ENCODE data around the gene TBC1D17. TPM values are rescaled to one million over a fixed set of nuclear protein-coding genes. Genes with fewer than 3 reads are reported as not detected.

The TBC1D17 gene
- total and polyA plus RNA-seq, 12 donors, result 5.8 to 198 (median 51.4) TPM

DNA sequence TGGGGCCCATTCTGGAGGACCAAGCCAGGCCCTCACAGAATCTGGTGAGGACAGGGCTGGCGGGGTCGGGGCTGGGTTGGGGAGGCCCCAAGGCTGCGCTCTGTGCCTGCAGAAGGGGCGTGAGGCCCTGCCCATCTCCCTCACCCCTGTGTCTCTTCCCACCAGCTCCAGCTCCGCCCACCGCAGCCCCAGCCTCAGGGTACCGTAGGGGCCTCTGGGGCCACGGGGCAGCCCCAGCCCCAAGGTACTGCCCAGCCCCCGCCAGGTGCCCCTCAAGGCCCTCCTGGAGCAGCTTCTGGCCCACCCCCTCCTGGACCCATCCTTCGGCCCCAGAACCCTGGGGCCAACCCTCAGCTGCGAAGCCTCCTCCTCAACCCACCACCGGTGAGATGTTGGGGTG is 41.9 kb upstream of the TBC1D17 start:
- H3K9me3 ChIP-seq (replicated peaks in 1 of 3), result no peaks in the 10 kb centered on the region
- peaks cover 0 to 91% of the 10 kb centered on the region in 2 donors for H3K36me3 ChIP-seq (replicated peaks in 1 of 2)
- TF ChIP-seq, protein P1, sequence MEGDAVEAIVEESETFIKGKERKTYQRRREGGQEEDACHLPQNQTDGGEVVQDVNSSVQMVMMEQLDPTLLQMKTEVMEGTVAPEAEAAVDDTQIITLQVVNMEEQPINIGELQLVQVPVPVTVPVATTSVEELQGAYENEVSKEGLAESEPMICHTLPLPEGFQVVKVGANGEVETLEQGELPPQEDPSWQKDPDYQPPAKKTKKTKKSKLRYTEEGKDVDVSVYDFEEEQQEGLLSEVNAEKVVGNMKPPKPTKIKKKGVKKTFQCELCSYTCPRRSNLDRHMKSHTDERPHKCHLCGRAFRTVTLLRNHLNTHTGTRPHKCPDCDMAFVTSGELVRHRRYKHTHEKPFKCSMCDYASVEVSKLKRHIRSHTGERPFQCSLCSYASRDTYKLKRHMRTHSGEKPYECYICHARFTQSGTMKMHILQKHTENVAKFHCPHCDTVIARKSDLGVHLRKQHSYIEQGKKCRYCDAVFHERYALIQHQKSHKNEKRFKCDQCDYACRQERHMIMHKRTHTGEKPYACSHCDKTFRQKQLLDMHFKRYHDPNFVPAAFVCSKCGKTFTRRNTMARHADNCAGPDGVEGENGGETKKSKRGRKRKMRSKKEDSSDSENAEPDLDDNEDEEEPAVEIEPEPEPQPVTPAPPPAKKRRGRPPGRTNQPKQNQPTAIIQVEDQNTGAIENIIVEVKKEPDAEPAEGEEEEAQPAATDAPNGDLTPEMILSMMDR (IDR thresholded peaks at IDR 0.05), result no peak
- no peak for TF ChIP-seq POLR2A (IDR thresholded peaks at IDR 0.05)
- H3K4me1 ChIP-seq (replicated peaks in 1 of 2), result no peaks in the 10 kb centered on the region
- H3K27me3 ChIP-seq, result no peaks in the 10 kb centered on the region
- no peak overlapping the region for H3K4me3 ChIP-seq
- H3K27ac ChIP-seq, result peak overlapping the region in 1 of 5 donors; percentile 17
- no peak for DNase-seq
- intact Hi-C loops (cut with DNase I), result no loop called here
- 93 to 97% (median 93%) methylated on average over 9 to 12 of the region's 12 CpGs; no CpG with 5 or more reads in 1 of the 4 donors for WGBS, 4 donors

- Histone ChIP-seq H3K9me3 (replicated peaks in 1 of 3) (no peaks in the 10 kb centered on the region), H3K27me3 (no peaks in the 10 kb centered on the region), H3K4me3 (no peak overlapping the region), H3K36me3 (replicated peaks in 1 of 2) (peaks cover 0 to 83% of the 10 kb centered on the region in 2 donors), H3K4me1 (replicated peaks in 1 of 2) (no peaks in the 10 kb centered on the region), H3K27ac (peak overlapping the region in 1 of 5 donors; percentile 17)
- WGBS, 4 donors, result 86 to 94% (median 92%) methylated on average over 1 to 20 of the region's 20 CpGs
- no peak for DNase-seq
- TF ChIP-seq, protein P1 (IDR thresholded peaks at IDR 0.05), result no peak
- no peak for TF ChIP-seq POLR2A (IDR thresholded peaks at IDR 0.05)
- intact Hi-C loops (cut with DNase I), result no loop called here
Observed at GRCh38 chr19:49836176-49837008, 41.1 kb upstream of the TBC1D17 start.

DNA sequence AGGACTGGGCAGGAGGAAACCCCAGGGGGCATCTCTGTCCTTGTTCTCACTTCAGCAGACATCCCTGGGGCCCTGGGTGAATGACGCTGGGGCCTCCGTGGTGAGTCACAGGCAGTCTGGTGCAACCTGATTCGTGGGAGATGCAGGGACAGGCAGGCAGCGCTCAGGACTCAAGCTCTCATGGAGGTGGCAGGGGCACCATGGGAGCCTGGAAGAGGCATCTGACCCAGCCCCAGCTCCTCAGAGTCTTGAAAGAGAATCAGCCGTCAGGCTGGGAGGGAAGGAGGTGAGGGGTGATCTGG is 40.5 kb upstream of the TBC1D17 start:
- DNase-seq, result peak in 3 of 7 donors; percentile 33 to 49 (median 46)
- Histone ChIP-seq H3K27ac (no peak overlapping the region), H3K9me3 (replicated peaks in 1 of 3) (no peaks in the 10 kb centered on the region), H3K4me1 (replicated peaks in 1 of 2) (no peaks in the 10 kb centered on the region), H3K36me3 (replicated peaks in 1 of 2) (peaks cover 0 to 77% of the 10 kb centered on the region in 2 donors), H3K4me3 (no peak overlapping the region), H3K27me3 (no peaks in the 10 kb centered on the region)
- 62 to 79% (median 69%) methylated on average over 5 of the region's 5 CpGs for WGBS, 4 donors
- intact Hi-C loops (cut with DNase I), result no loop called here
- TF ChIP-seq POLR2A (IDR thresholded peaks at IDR 0.05), result no peak
- TF ChIP-seq, protein P1 (IDR thresholded peaks at IDR 0.05), result no peak

DNA sequence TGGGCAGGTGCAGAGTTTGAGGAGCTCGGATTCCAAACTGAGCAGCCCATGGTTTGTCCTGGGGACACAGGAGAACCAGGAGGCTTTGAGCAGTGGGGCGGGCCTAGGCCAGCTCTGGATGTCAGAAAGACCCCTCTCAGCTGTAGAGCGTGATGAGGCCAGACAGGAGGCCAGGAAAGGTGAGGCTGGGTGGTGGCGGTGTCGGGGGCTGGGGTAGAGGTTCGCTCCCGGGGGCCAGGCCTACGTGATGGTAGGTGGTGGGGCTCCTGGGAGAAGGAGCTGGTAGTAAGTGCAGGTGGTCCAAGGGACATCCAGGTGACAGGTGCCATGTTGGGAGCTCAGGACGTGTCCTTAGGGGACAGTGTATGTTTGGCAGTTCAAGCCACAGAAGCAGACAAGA is 40.1 kb upstream of the TBC1D17 start:
- intact Hi-C loops (cut with DNase I), result no loop called here
- 93 to 97% (median 95%) methylated on average over 3 to 9 of the region's 9 CpGs for WGBS, 4 donors
- H3K27me3 ChIP-seq, result no peaks in the 10 kb centered on the region
- no peak overlapping the region for H3K27ac ChIP-seq
- no peaks in the 10 kb centered on the region for H3K4me1 ChIP-seq (replicated peaks in 1 of 2)
- no peak for DNase-seq
- no peak overlapping the region for H3K4me3 ChIP-seq
- peaks cover 0 to 72% of the 10 kb centered on the region in 2 donors for H3K36me3 ChIP-seq (replicated peaks in 1 of 2)
- H3K9me3 ChIP-seq (replicated peaks in 1 of 3), result no peaks in the 10 kb centered on the region
- TF ChIP-seq, protein P1 (IDR thresholded peaks at IDR 0.05), result no peak
- TF ChIP-seq POLR2A (IDR thresholded peaks at IDR 0.05), result no peak

All from adrenal gland (tissue), 12 donors.